Measurements from ENCODE around the gene ONECUT2. TPM values are rescaled to one million over a fixed set of nuclear protein-coding genes. Genes with fewer than 3 reads are reported as not detected.
A peak's percentile ranks its signal among the peaks of the same experiment; 100 is the strongest.

Gene ONECUT2
- total and polyA plus RNA-seq, 4 donors = 1.8 to 5.7 (median 4.6) TPM

GRCh38 chr18:57423821-57424220 is 11.4 kb upstream of the ONECUT2 start:
- Histone ChIP-seq H3K27ac (ENCODE audit: low read depth in 1 of 2, low read length in 2 of 2) (no peak overlapping the region), H3K27me3 (ENCODE audit: control insufficient read depth in 4 of 4, insufficient read depth in 4 of 4, low read length in 3 of 4) (no peaks in the 10 kb centered on the region), H3K4me3 (ENCODE audit: low read depth in 1 of 3, low read length in 3 of 3) (no peak overlapping the region), H3K4me1 (ENCODE audit: control insufficient read depth in 4 of 4, insufficient read depth in 4 of 4, low read length in 3 of 4) (peaks cover 2 to 39% (median 26%) of the 10 kb centered on the region in 4 donors), H3K9me3 (ENCODE audit: control insufficient read depth in 4 of 4, low read length in 3 of 4) (no peaks in the 10 kb centered on the region), H3K36me3 (ENCODE audit: control insufficient read depth in 4 of 4, insufficient read depth in 3 of 4, low read depth in 1 of 4, low read length in 3 of 4) (no peaks in the 10 kb centered on the region), H3K9ac (ENCODE audit: low read depth in 1 of 2, low read length in 2 of 2) (no peak overlapping the region)
- TF ChIP-seq HNF4A (conservative IDR thresholded peaks at IDR 0.05) (peak; percentile 69 to 77), YY1 (IDR thresholded peaks at IDR 0.05) (peak; percentile 24), JUND (IDR thresholded peaks at IDR 0.05) (peak in 1 of 2 donors; percentile 60), MAX (IDR thresholded peaks at IDR 0.05) (peak; percentile 45), SP1 (IDR thresholded peaks at IDR 0.05) (peak; percentile 37), RXRA (IDR thresholded peaks at IDR 0.05) (peak in 1 of 2 donors; percentile 71), EGR1 (IDR thresholded peaks at IDR 0.05; ENCODE audit: low read depth in 2 of 2) (no peak), FOXA2 (IDR thresholded peaks at IDR 0.05) (peak; percentile 38), REST (IDR thresholded peaks at IDR 0.05) (no peak)
- TF ChIP-seq, protein P1, sequence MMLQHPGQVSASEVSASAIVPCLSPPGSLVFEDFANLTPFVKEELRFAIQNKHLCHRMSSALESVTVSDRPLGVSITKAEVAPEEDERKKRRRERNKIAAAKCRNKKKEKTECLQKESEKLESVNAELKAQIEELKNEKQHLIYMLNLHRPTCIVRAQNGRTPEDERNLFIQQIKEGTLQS (IDR thresholded peaks at IDR 0.05) = no peak
- TF ChIP-seq, protein P2, sequence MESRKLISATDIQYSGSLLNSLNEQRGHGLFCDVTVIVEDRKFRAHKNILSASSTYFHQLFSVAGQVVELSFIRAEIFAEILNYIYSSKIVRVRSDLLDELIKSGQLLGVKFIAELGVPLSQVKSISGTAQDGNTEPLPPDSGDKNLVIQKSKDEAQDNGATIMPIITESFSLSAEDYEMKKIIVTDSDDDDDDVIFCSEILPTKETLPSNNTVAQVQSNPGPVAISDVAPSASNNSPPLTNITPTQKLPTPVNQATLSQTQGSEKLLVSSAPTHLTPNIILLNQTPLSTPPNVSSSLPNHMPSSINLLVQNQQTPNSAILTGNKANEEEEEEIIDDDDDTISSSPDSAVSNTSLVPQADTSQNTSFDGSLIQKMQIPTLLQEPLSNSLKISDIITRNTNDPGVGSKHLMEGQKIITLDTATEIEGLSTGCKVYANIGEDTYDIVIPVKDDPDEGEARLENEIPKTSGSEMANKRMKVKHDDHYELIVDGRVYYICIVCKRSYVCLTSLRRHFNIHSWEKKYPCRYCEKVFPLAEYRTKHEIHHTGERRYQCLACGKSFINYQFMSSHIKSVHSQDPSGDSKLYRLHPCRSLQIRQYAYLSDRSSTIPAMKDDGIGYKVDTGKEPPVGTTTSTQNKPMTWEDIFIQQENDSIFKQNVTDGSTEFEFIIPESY (IDR thresholded peaks at IDR 0.05) = peak; percentile 24
- no peak for DNase-seq (ENCODE audit: low spot score)

DNA sequence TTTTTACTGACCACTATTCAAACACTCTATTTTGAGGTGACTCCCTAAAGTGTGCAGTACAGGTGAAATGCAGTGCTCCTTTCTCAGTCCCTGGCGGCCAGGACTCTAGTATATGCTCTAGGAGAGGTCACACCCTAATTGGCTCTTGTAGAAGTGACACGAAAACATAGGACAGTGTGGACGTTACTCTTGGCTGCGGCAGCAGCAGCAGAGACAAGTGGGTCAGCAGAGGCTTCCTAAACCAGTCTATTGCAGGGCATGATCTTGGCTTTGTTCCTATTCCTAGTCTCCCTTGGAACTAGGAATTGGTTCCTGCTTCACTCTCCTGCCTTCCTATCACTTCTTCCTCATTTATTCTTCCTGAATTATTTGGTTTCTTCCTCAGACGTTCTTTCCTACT is 10.1 kb upstream of the ONECUT2 start:
- no peak for DNase-seq (ENCODE audit: low spot score)
- 37% methylated on average over 5 of the region's 5 CpGs for WGBS
- Histone ChIP-seq H3K27me3 (ENCODE audit: control insufficient read depth in 4 of 4, insufficient read depth in 4 of 4, low read length in 3 of 4) (no peaks in the 10 kb centered on the region), H3K4me3 (ENCODE audit: low read depth in 1 of 3, low read length in 3 of 3) (no peak overlapping the region), H3K4me1 (ENCODE audit: control insufficient read depth in 4 of 4, insufficient read depth in 4 of 4, low read length in 3 of 4) (peaks cover 2 to 40% (median 27%) of the 10 kb centered on the region in 4 donors), H3K27ac (ENCODE audit: low read depth in 1 of 2, low read length in 2 of 2) (no peak overlapping the region), H3K36me3 (ENCODE audit: control insufficient read depth in 4 of 4, insufficient read depth in 3 of 4, low read depth in 1 of 4, low read length in 3 of 4) (no peaks in the 10 kb centered on the region), H3K9ac (ENCODE audit: low read depth in 1 of 2, low read length in 2 of 2) (peak overlapping the region in 1 of 2 donors; percentile 27), H3K9me3 (ENCODE audit: control insufficient read depth in 4 of 4, low read length in 3 of 4) (no peaks in the 10 kb centered on the region)
- no peak for TF ChIP-seq EGR1 (IDR thresholded peaks at IDR 0.05; ENCODE audit: low read depth in 2 of 2)
- TF ChIP-seq HNF4A (conservative IDR thresholded peaks at IDR 0.05) = peak; percentile 22 to 23
- TF ChIP-seq, protein P1 (IDR thresholded peaks at IDR 0.05) = no peak
- TF ChIP-seq JUND (IDR thresholded peaks at IDR 0.05) = no peak
- no peak for TF ChIP-seq YY1 (IDR thresholded peaks at IDR 0.05)
- TF ChIP-seq SP1 (IDR thresholded peaks at IDR 0.05) = peak; percentile 23
- TF ChIP-seq, protein P2 (IDR thresholded peaks at IDR 0.05) = no peak
- peak; percentile 33 to 55 for TF ChIP-seq RXRA (IDR thresholded peaks at IDR 0.05)
- no peak for TF ChIP-seq FOXA1 (IDR thresholded peaks at IDR 0.05)
- no peak for TF ChIP-seq TAF1 (conservative IDR thresholded peaks at IDR 0.05)
- peak in 1 of 2 donors; percentile 44 for TF ChIP-seq RAD21 (IDR thresholded peaks at IDR 0.05)
- TF ChIP-seq HNF4G (IDR thresholded peaks at IDR 0.05) = no peak
- TF ChIP-seq CTCF (IDR thresholded peaks at IDR 0.05; ENCODE audit: low read depth, low read length, missing input control) = no peak
- no peak for TF ChIP-seq NR2F2 (IDR thresholded peaks at IDR 0.05)
- peak; percentile 28 for TF ChIP-seq MAX (IDR thresholded peaks at IDR 0.05)
- TF ChIP-seq REST (IDR thresholded peaks at IDR 0.05) = no peak
